ENCODE measurements around the gene TMEM191C.
A peak's percentile ranks its signal among the peaks of the same experiment; 100 is the strongest.

TMEM191C gene

GRCh38 chr22:21446128-21446826 lies 20.9 kb upstream of the TMEM191C start:
- ATAC-seq = no peak
- TF ChIP-seq TCF4 (CRISPR knock-in tag; IDR thresholded peaks at IDR 0.05; ENCODE audit: borderline replicate concordance) (no peak), ISL1 (CRISPR knock-in tag; IDR thresholded peaks at IDR 0.05) (no peak)

GRCh38 chr22:21446827-21447690 lies 20.1 kb upstream of the TMEM191C start:
- TF ChIP-seq ZNF70 (CRISPR knock-in tag; IDR thresholded peaks at IDR 0.05) (no peak), ZC3H10 (CRISPR knock-in tag; IDR thresholded peaks at IDR 0.05) (no peak), PPARA (CRISPR knock-in tag; IDR thresholded peaks at IDR 0.05; ENCODE audit: borderline replicate concordance) (no peak), ARNTL (CRISPR knock-in tag; IDR thresholded peaks at IDR 0.05; ENCODE audit: borderline replicate concordance, low read depth) (no peak), RARB (CRISPR knock-in tag; IDR thresholded peaks at IDR 0.05) (no peak), CREB5 (CRISPR knock-in tag; IDR thresholded peaks at IDR 0.05; ENCODE audit: low read depth) (no peak), ZFP3 (CRISPR knock-in tag; IDR thresholded peaks at IDR 0.05) (no peak), SNAI2 (CRISPR knock-in tag; IDR thresholded peaks at IDR 0.05) (no peak), ZFP30 (CRISPR knock-in tag; IDR thresholded peaks at IDR 0.05) (no peak), TSHZ2 (CRISPR knock-in tag; IDR thresholded peaks at IDR 0.05) (no peak)
- ATAC-seq = no peak

- ATAC-seq = peak; percentile 60
- TF ChIP-seq TOX (CRISPR knock-in tag; IDR thresholded peaks at IDR 0.05; ENCODE audit: borderline replicate concordance) (no peak), GLIS3 (CRISPR knock-in tag; IDR thresholded peaks at IDR 0.05) (no peak), POU6F1 (CRISPR knock-in tag; IDR thresholded peaks at IDR 0.05; ENCODE audit: borderline replicate concordance, low read depth) (no peak), ARNTL (CRISPR knock-in tag; IDR thresholded peaks at IDR 0.05; ENCODE audit: borderline replicate concordance, low read depth) (no peak)
Observed at GRCh38 chr22:21447694-21448402, 19.3 kb upstream of the TMEM191C start.

GRCh38 chr22:21448627-21449416 lies 18.4 kb upstream of the TMEM191C start:
- ATAC-seq = no peak
- TF ChIP-seq TSHZ2 (CRISPR knock-in tag; IDR thresholded peaks at IDR 0.05) = no peak
- TF ChIP-seq CREB5 (CRISPR knock-in tag; IDR thresholded peaks at IDR 0.05; ENCODE audit: low read depth) = no peak
- no peak for TF ChIP-seq ZC3H10 (CRISPR knock-in tag; IDR thresholded peaks at IDR 0.05)
- no peak for TF ChIP-seq OSR1 (CRISPR knock-in tag; IDR thresholded peaks at IDR 0.05)
- no peak for TF ChIP-seq ISL1 (CRISPR knock-in tag; IDR thresholded peaks at IDR 0.05)
- TF ChIP-seq ZFP3 (CRISPR knock-in tag; IDR thresholded peaks at IDR 0.05) = no peak
- TF ChIP-seq TCF4 (CRISPR knock-in tag; IDR thresholded peaks at IDR 0.05; ENCODE audit: borderline replicate concordance) = no peak
- no peak for TF ChIP-seq ZNF8 (CRISPR knock-in tag; IDR thresholded peaks at IDR 0.05)
- TF ChIP-seq RARB (CRISPR knock-in tag; IDR thresholded peaks at IDR 0.05) = no peak
- TF ChIP-seq GLIS3 (CRISPR knock-in tag; IDR thresholded peaks at IDR 0.05) = no peak
- TF ChIP-seq PATZ1 (CRISPR knock-in tag; IDR thresholded peaks at IDR 0.05; ENCODE audit: borderline replicate concordance) = no peak
- no peak for TF ChIP-seq ESRRG (CRISPR knock-in tag; IDR thresholded peaks at IDR 0.05)
- no peak for TF ChIP-seq ZNF70 (CRISPR knock-in tag; IDR thresholded peaks at IDR 0.05)
- TF ChIP-seq ZFP30 (CRISPR knock-in tag; IDR thresholded peaks at IDR 0.05) = no peak

All from SK-N-SH treated with all-trans-retinoic acid at 6 μM for 48 hours (cell line).